Posterior vena cava (tissue), 2 donors: ENCODE data around the gene ABHD12. TPM values are rescaled to one million over a fixed set of nuclear protein-coding genes. Genes with fewer than 3 reads are reported as not detected.
A peak's percentile ranks its signal among the peaks of the same experiment; 100 is the strongest.

Experiments used
- DNase-seq: peaks from one replicate; pipeline ENCODE4 v3.0.0-alpha.2; 2020; ENCODE audit warnings: low spot score
- intact Hi-C, 2 donors: fragments of 100-400 bp; cut with DNase I; formaldehyde crosslinking; loops; one replicate each; pipeline versions ENCODE4 v1.14.1 to v1.14.2; 2022 to 2023
- total RNA-seq, 2 donors: library from RNA; stranded (reverse); fragmentation: NEBNext Ultra II Directional; extraction: Animal tissue kit (Norgen Biotek cat#: 25700); gene quantifications; one replicate each; pipeline ENCODE4 v1.2.1, GENCODE V29; 2021
- donor health status: DM: yes; HTN: yes; CAD: no.
- donor health status: DM: yes; HTN: yes; CAD: no.

Gene ABHD12
- total RNA-seq, 2 donors from 2014 or later: 29.3 to 32.7 TPM

GRCh38 chr20:25389858-25390537 lies 637 bp downstream of the ABHD12 start:
- intact Hi-C loops: loop anchor here (5.0 to 10.0 kb wide), 5 partner anchors 73 to 398 kb away; partner anchors contain the start of genes APMAP (in 2 of the 2) and ACSS1 (in 1 of the 2)
- peak; percentile 83 for DNase-seq

- no peak for DNase-seq
- intact Hi-C loops: loop anchor here in 1 of 2 donors (5.0 kb wide), 1 partner anchor 72 kb away; no protein-coding TSS in a partner anchor
Observed at GRCh38 chr20:25389401-25389857, 1.2 kb downstream of the ABHD12 start.

- intact Hi-C loops: no loop called here
- no peak for DNase-seq
Observed at GRCh38 chr20:25382704-25383370, 7.8 kb downstream of the ABHD12 start.

- DNase-seq: no peak
- intact Hi-C loops: no loop called here
Observed at GRCh38 chr20:25380945-25381614, 9.6 kb downstream of the ABHD12 start.

GRCh38 chr20:25378884-25379733 lies 11.5 kb downstream of the ABHD12 start:
- DNase-seq: no peak
- intact Hi-C loops: no loop called here

- no peak for DNase-seq
- intact Hi-C loops: no loop called here
Observed at GRCh38 chr20:25378189-25378883, 12.3 kb downstream of the ABHD12 start.

- DNase-seq: no peak
- intact Hi-C loops: no loop called here
Observed at GRCh38 chr20:25376886-25377285, 13.7 kb downstream of the ABHD12 start.

GRCh38 chr20:25376236-25376635 lies 14.4 kb downstream of the ABHD12 start:
- DNase-seq: no peak
- intact Hi-C loops: no loop called here

GRCh38 chr20:25374842-25375241 lies 15.8 kb downstream of the ABHD12 start:
- no peak for DNase-seq
- intact Hi-C loops: no loop called here

- no peak for DNase-seq
- intact Hi-C loops: no loop called here
Observed at GRCh38 chr20:25372584-25373336, 17.9 kb downstream of the ABHD12 start.

- no peak for DNase-seq
- intact Hi-C loops: no loop called here
Observed at GRCh38 chr20:25369971-25370370, 20.7 kb downstream of the ABHD12 start.

- no peak for DNase-seq
- intact Hi-C loops: no loop called here
Observed at GRCh38 chr20:25369529-25369928, 21.1 kb downstream of the ABHD12 start.

- intact Hi-C loops: no loop called here
- DNase-seq: no peak
Observed at GRCh38 chr20:25368976-25369375, 21.7 kb downstream of the ABHD12 start.

- DNase-seq: no peak
- intact Hi-C loops: no loop called here
Observed at GRCh38 chr20:25368526-25368925, 22.1 kb downstream of the ABHD12 start.

GRCh38 chr20:25364879-25365699 lies 25.5 kb downstream of the ABHD12 start:
- DNase-seq: no peak
- intact Hi-C loops: no loop called here

- intact Hi-C loops: no loop called here
- DNase-seq: no peak
Observed at GRCh38 chr20:25364180-25364788, 26.4 kb downstream of the ABHD12 start.

GRCh38 chr20:25361287-25361683 lies 29.4 kb downstream of the ABHD12 start:
- DNase-seq: no peak
- intact Hi-C loops: no loop called here
